ENCODE data around the gene GNG7. TPM values are rescaled to one million over a fixed set of nuclear protein-coding genes. Genes with fewer than 3 reads are reported as not detected.
"Not testable (repeated sequence)": the region's sequence is repeated elsewhere in the genome, so short reads cannot be mapped to it uniquely, and the experiment has no call there.

Gene GNG7
- total RNA-seq, 1 experiment from 2014 or later = 7.7 TPM

DNA sequence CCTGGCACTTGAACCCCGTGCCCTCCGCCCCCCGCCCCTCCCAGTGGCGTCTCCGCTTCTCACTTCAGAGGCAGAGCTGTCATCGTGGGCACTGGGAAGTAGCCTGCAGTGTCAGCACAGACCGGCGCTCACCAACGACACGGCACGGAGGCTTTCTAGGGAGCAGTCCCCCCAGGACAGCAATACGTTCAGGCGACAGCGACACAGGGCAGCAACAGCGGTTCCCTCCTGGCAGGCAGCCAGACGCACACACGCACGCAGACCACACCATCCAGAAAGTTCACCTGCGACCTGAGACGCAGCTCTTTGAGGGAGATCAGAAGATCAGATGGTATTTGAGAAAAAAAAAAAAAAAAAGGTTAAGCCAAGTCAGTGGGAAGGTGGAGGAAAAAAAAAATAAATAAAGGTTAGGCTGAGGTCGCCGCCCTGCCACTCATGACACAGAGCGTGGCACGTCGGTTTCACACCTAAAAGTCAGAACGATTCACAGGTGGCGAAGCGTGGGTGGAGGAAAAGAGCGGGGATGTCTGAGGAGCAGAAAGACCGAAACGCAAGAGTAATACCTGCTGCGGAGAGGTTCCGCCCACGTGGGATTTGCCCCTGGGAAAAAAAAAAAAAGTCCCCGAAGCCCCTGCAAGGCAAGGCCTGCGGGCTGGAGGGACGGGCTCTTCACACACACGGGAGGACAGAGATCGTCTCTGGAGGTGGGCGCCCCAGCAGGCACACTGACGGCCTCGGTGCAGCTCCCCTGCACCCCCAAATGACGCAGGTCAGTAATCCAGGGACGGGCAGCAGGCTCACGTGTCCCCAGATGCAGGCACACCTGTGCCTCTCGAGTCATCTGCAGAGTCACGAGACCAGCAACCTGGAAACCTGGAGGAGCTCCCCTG is 94.5 kb downstream of the GNG7 start:
- Histone ChIP-seq H3K79me1 (ENCODE audit: insufficient read depth, low read depth, low read length, poor library complexity, severe bottlenecking) (no peaks in the 10 kb centered on the region), H3K23me2 (ENCODE audit: insufficient read length, low read depth, low read length, poor library complexity, severe bottlenecking) (peaks cover 5% of the 10 kb centered on the region), H3K14ac (ENCODE audit: insufficient read depth, low read length) (no peak overlapping the region), H3K27ac (ENCODE audit: insufficient read length, low read depth, low read length) (no peak overlapping the region), H3K4ac (ENCODE audit: low read depth, low read length) (no peak overlapping the region), H3K27me3 (ENCODE audit: insufficient read depth, low read length) (no peaks in the 10 kb centered on the region), H3K9ac (ENCODE audit: extremely low read depth, insufficient read length, low read length) (no peak overlapping the region), H2AFZ (ENCODE audit: low read length) (no peak overlapping the region), H3K4me2 (ENCODE audit: insufficient read depth, insufficient read length, low read length) (no peak overlapping the region), H4K91ac (ENCODE audit: insufficient read length, low read depth, low read length) (no peak overlapping the region), H2BK5ac (ENCODE audit: insufficient read length, low read length) (no peak overlapping the region), H3K18ac (ENCODE audit: insufficient read length, low read depth, low read length) (no peak overlapping the region), H3T11ph (ENCODE audit: low read length) (no peak overlapping the region), H2BK20ac (ENCODE audit: low read depth, low read length, poor library complexity, severe bottlenecking) (no peak overlapping the region), H4K5ac (ENCODE audit: insufficient read length, low read depth, low read length) (no peak overlapping the region), H3K56ac (ENCODE audit: insufficient read length, low read depth, low read length) (no peak overlapping the region), H2BK12ac (ENCODE audit: insufficient read length, low read depth, low read length) (no peak overlapping the region), H2AK5ac (ENCODE audit: insufficient read length, low read length) (no peak overlapping the region), H4K8ac (replicated peaks; ENCODE audit: insufficient read length, low read depth, low read length) (no peak overlapping the region), H3K23ac (ENCODE audit: insufficient read length, low read depth, low read length) (no peak overlapping the region), H2BK15ac (ENCODE audit: low read depth, low read length) (no peak overlapping the region), H2BK120ac (ENCODE audit: low read depth, low read length, poor library complexity, severe bottlenecking) (no peak overlapping the region), H3K4me1 (ENCODE audit: insufficient read depth, low read length) (peaks cover under 1% of the 10 kb centered on the region; the same call in 1 of the 2 replicates), H3K79me2 (ENCODE audit: insufficient read depth, low read length) (no peaks in the 10 kb centered on the region), H3K9me3 (ENCODE audit: control insufficient read depth, low read depth, low read length) (no peaks in the 10 kb centered on the region), H4K20me1 (ENCODE audit: control insufficient read depth, insufficient read depth, insufficient read length) (no peaks in the 10 kb centered on the region)
- H3K36me3 Mint-ChIP-seq (ENCODE audit: insufficient read depth in 1 of 3, low read depth in 3 of 3) = peaks cover 3 to 13% (median 4%) of the 10 kb centered on the region in 3 experiments; a peak in 4 of 7 replicates
- peaks cover 4 to 9% of the 10 kb centered on the region in 2 experiments for H3K9me3 Mint-ChIP-seq
- DNase-seq = no peak
- H3K4me1 Mint-ChIP-seq = peaks cover 15 to 18% of the 10 kb centered on the region in 2 experiments
- H3K27me3 Mint-ChIP-seq (ENCODE audit: low read depth) = peaks cover 18% of the 10 kb centered on the region
- TF ChIP-seq, protein P1, sequence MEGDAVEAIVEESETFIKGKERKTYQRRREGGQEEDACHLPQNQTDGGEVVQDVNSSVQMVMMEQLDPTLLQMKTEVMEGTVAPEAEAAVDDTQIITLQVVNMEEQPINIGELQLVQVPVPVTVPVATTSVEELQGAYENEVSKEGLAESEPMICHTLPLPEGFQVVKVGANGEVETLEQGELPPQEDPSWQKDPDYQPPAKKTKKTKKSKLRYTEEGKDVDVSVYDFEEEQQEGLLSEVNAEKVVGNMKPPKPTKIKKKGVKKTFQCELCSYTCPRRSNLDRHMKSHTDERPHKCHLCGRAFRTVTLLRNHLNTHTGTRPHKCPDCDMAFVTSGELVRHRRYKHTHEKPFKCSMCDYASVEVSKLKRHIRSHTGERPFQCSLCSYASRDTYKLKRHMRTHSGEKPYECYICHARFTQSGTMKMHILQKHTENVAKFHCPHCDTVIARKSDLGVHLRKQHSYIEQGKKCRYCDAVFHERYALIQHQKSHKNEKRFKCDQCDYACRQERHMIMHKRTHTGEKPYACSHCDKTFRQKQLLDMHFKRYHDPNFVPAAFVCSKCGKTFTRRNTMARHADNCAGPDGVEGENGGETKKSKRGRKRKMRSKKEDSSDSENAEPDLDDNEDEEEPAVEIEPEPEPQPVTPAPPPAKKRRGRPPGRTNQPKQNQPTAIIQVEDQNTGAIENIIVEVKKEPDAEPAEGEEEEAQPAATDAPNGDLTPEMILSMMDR (conservative IDR thresholded peaks at IDR 0.05) = no peak
- WGBS (ENCODE audit: extremely low coverage, insufficient read length, low lambda C conversion rate) = no CpG with 5 or more reads among the region's 47 CpGs
- H3K4me3 Mint-ChIP-seq = no peak overlapping the region
- H3K27ac Mint-ChIP-seq = no peak overlapping the region; a peak in 1 of 7 replicates

GRCh38 chr19:2606774-2607173 is 95.7 kb downstream of the GNG7 start:
- H3K4me2 ChIP-seq (ENCODE audit: insufficient read depth, insufficient read length, low read length); H4K5ac ChIP-seq (ENCODE audit: insufficient read length, low read depth, low read length); H2BK120ac ChIP-seq (ENCODE audit: low read depth, low read length, poor library complexity, severe bottlenecking); H4K20me1 ChIP-seq (ENCODE audit: control insufficient read depth, insufficient read depth, insufficient read length); H3K4me1 ChIP-seq (ENCODE audit: insufficient read depth, low read length); H3K56ac ChIP-seq (ENCODE audit: insufficient read length, low read depth, low read length); H2BK12ac ChIP-seq (ENCODE audit: insufficient read length, low read depth, low read length); DNase-seq; H3K18ac ChIP-seq (ENCODE audit: insufficient read length, low read depth, low read length); H3K27me3 ChIP-seq (ENCODE audit: insufficient read depth, low read length); H3K9me3 Mint-ChIP-seq; H2BK5ac ChIP-seq (ENCODE audit: insufficient read length, low read length); H3K14ac ChIP-seq (ENCODE audit: insufficient read depth, low read length); H3K4me3 Mint-ChIP-seq; H3K9ac ChIP-seq (ENCODE audit: extremely low read depth, insufficient read length, low read length); H2BK15ac ChIP-seq (ENCODE audit: low read depth, low read length); H3K79me1 ChIP-seq (ENCODE audit: insufficient read depth, low read depth, low read length, poor library complexity, severe bottlenecking); H3K79me2 ChIP-seq (ENCODE audit: insufficient read depth, low read length); H3K23me2 ChIP-seq (ENCODE audit: insufficient read length, low read depth, low read length, poor library complexity, severe bottlenecking); H4K91ac ChIP-seq (ENCODE audit: insufficient read length, low read depth, low read length); H3T11ph ChIP-seq (ENCODE audit: low read length); H4K8ac ChIP-seq (replicated peaks; ENCODE audit: insufficient read length, low read depth, low read length); H3K4ac ChIP-seq (ENCODE audit: low read depth, low read length); H3K27ac Mint-ChIP-seq; H3K27ac ChIP-seq (ENCODE audit: insufficient read length, low read depth, low read length); H3K9me3 ChIP-seq (ENCODE audit: control insufficient read depth, low read depth, low read length); H3K23ac ChIP-seq (ENCODE audit: insufficient read length, low read depth, low read length); H2BK20ac ChIP-seq (ENCODE audit: low read depth, low read length, poor library complexity, severe bottlenecking); H2AK5ac ChIP-seq (ENCODE audit: insufficient read length, low read length); H2AFZ ChIP-seq (ENCODE audit: low read length): not testable (repeated sequence)
- WGBS (ENCODE audit: extremely low coverage, insufficient read length, low lambda C conversion rate) = no CpG with 5 or more reads among the region's 9 CpGs
- Mint-ChIP-seq H3K4me1 (peaks cover 20 to 26% of the 10 kb centered on the region in 2 experiments), H3K27me3 (ENCODE audit: low read depth) (peaks cover 23% of the 10 kb centered on the region), H3K36me3 (ENCODE audit: insufficient read depth in 1 of 3, low read depth in 3 of 3) (peaks cover 3 to 13% (median 4%) of the 10 kb centered on the region in 3 experiments; a peak in 4 of 7 replicates)
